GM12878 (cell line): ENCODE data around the gene ANO1. TPM values are rescaled to one million over a fixed set of nuclear protein-coding genes. Genes with fewer than 3 reads are reported as not detected.

Experiments
- ATAC-seq: fragments of 200-7000 bp; cut with Tn5 transposase; 3 replicates; pipeline ENCODE4 v1.9.1; 2020; ENCODE audit warnings: mild to moderate bottlenecking, moderate library complexity
- BruUV-seq: library from RNA; stranded (reverse); fragments of 400-500 nt; replicated peaks from 2 replicates; lab custom pipeline; 2021; lab: Mats Ljungman, UMichigan
- CTCF ChIA-PET: fragments of 300-600 bp; sonication (Branson Sonifier 250); formaldehyde crosslinking; extraction: SDS; loops from one replicate; lab custom pipeline; 2021; ENCODE audit warnings: inconsistent platforms; lab: Yijun Ruan, JAX
- POLR2A ChIA-PET: fragments of 350-600 bp; formaldehyde crosslinking; extraction: SDS; loops from one replicate; lab custom pipeline; 2021; ENCODE audit warnings: inconsistent platforms; lab: Charles Lee
- RAD21 ChIA-PET: fragments of 300-600 bp; sonication (Branson Sonifier 250); formaldehyde crosslinking; loops from one replicate; lab custom pipeline; 2023; ENCODE audit warnings: antibody characterized with exemption; ENCODE audit not compliant: unreplicated experiment; lab: Charles Lee
- SMC1A ChIA-PET: fragments of 300-600 bp; sonication (Branson Sonifier 250); formaldehyde crosslinking; loops from one replicate; lab custom pipeline; 2023; ENCODE audit not compliant: unreplicated experiment, uncharacterized antibody; lab: Charles Lee
- DNase-seq: peaks from one replicate; pipeline ENCODE4 v3.0.0-alpha.2; 2011; ENCODE audit warnings: low read depth, low spot score
- FAIRE-seq: peaks from 3 replicates; lab custom pipeline; 2011; peaks lifted over from hg19 to GRCh38; lab: Jason Lieb, UNC
- H2AFZ ChIP-seq: 2 replicates; pipeline ENCODE4 v1.6.0; 2011; ENCODE audit warnings: low read depth, low read length, control low read depth; ENCODE audit not compliant: control insufficient read depth
- H3K27ac ChIP-seq: 2 replicates; pipeline ENCODE4 v1.5.1; 2011; ENCODE audit warnings: control low read depth; ENCODE audit not compliant: control insufficient read depth, insufficient read depth
- H3K27me3 ChIP-seq, 2 experiments: replicated peaks in 1 of 2; 2 replicates each; pipeline versions ENCODE4 v1.6.0 to v1.6.1; 2011; ENCODE audit warnings: low read length in 1 of 2; ENCODE audit not compliant: control insufficient read depth in 2 of 2, insufficient read depth in 2 of 2
- H3K36me3 ChIP-seq, 2 experiments: 2 replicates each; pipeline ENCODE4 v1.5.1; 2011; ENCODE audit warnings: low read length in 1 of 2; ENCODE audit not compliant: control insufficient read depth in 2 of 2, insufficient read depth in 2 of 2
- H3K4me1 ChIP-seq: 2 replicates; pipeline ENCODE4 v1.6.1; 2011; ENCODE audit warnings: mild to moderate bottlenecking, low read length, moderate library complexity, mixed read lengths; ENCODE audit not compliant: control insufficient read depth, insufficient read depth
- H3K4me2 ChIP-seq: 2 replicates; pipeline ENCODE4 v1.6.0; 2011; ENCODE audit warnings: control low read depth; ENCODE audit not compliant: control insufficient read depth, insufficient read depth
- H3K4me3 ChIP-seq: fragments of 200-600 bp; sonication (generic); 2 replicates; pipeline ENCODE4 v1.5.1; 2016
- H3K79me2 ChIP-seq: 2 replicates; pipeline ENCODE4 v1.6.0; 2011; ENCODE audit warnings: low read length; ENCODE audit not compliant: control insufficient read depth, insufficient read depth
- H3K9ac ChIP-seq: 2 replicates; pipeline ENCODE4 v1.8.0; 2011; ENCODE audit warnings: low read length, control low read depth, mixed read lengths; ENCODE audit not compliant: control insufficient read depth, insufficient read depth
- H3K9me3 ChIP-seq: replicated peaks from 3 replicates; pipeline ENCODE4 v1.5.1; 2011; ENCODE audit warnings: mild to moderate bottlenecking, low read length; ENCODE audit not compliant: control insufficient read depth, insufficient read depth
- H4K20me1 ChIP-seq: 2 replicates; pipeline ENCODE4 v1.6.0; 2011; ENCODE audit not compliant: control insufficient read depth, insufficient read depth
- MTA3 ChIP-seq: IDR thresholded peaks from 2 replicates; pipeline ENCODE4 v1.6.1; 2012; ENCODE audit warnings: low read length, inconsistent platforms, borderline replicate concordance
- PRDM15 ChIP-seq: fragments of 450-650 bp; formaldehyde crosslinking; IDR thresholded peaks from 2 replicates; pipeline ENCODE4 v1.4.0; 2020; ENCODE audit warnings: mild to moderate bottlenecking, moderate library complexity
- RCOR1 ChIP-seq: conservative IDR thresholded peaks from 2 replicates; pipeline ENCODE4 v1.6.1; 2012; ENCODE audit warnings: low read depth, low read length, improper control_type of control experiment
- SRF ChIP-seq, 2 experiments: IDR thresholded peaks; 2 replicates each; pipeline ENCODE4 v1.6.1; 2011; ENCODE audit warnings: low read depth in 2 of 2, low read length in 2 of 2, mild to moderate bottlenecking in 1 of 2, moderate library complexity in 1 of 2
- SUPT20H ChIP-seq: IDR thresholded peaks from 2 replicates; pipeline ENCODE4 v1.6.1; 2011; ENCODE audit warnings: low read depth, mild to moderate bottlenecking, low read length, moderate library complexity, borderline replicate concordance; ENCODE audit not compliant: control insufficient read depth
- WGBS: methylation state at CpG from one replicate; pipeline ENCODE4 v1.1.6; 2016; ENCODE audit warnings: low lambda C conversion rate; ENCODE audit not compliant: insufficient replicate concordance, insufficient coverage; ENCODE audit errors: missing lambda C conversion rate; 5-methylcytosine and 5-hydroxymethylcytosine counted together
- in situ Hi-C: fragments of 300-500 bp; cut with MboI; formaldehyde crosslinking; loops from 9 replicates; pipeline ENCODE4 v1.14.3; 2018; ENCODE audit warnings: mixed read lengths
- intact Hi-C: fragments of 100-400 bp; cut with micrococcal nuclease; formaldehyde crosslinking; loops from one replicate; pipeline ENCODE4 v1.14.2; 2022; ENCODE audit not compliant: unreplicated experiment
- polyA plus RNA-seq, 11 experiments: library from polyadenylated mRNA; depleted of rRNA in 4 of 11; unstranded in 6 of 11; stranded (reverse) in 5 of 11; fragments of >200 nt; fragmentation: Nextera tagmentation in 4 of 11; fragmentation: Illumina TruSeq in 1 of 11; extraction: Ambion mirVana in 4 of 11; extraction: Trizol in 1 of 11; gene quantifications; 1 replicate in 1 of 11; 2 replicates in 10 of 11; pipeline versions ENCODE4 v1.2.1 to v1.2.3, GENCODE V29; 2011 to 2016; ENCODE audit warnings: inconsistent platforms in 2 of 11, missing spikeins in 2 of 11, low read depth in 1 of 11
- total RNA-seq, 4 experiments: library from RNA; depleted of rRNA in 3 of 4; stranded (reverse); fragments of >200 nt in 3 of 4; fragmentation: Illumina TruSeq in 1 of 4; extraction: Trizol in 1 of 4; gene quantifications; 2 replicates each; pipeline versions ENCODE4 v1.2.1 to v1.2.3, GENCODE V29; 2013 to 2021

The ANO1 gene
- total and polyA plus RNA-seq, 10 of the 15 experiments (the other 5 are each of a cell fraction or from before 2014, with no cell fraction given): 0.01 to 0.38 (median 0.06) TPM; not detected in 7

- ChIA-PET SMC1A (no interaction called here), RAD21 (no interaction called here), CTCF (no interaction called here)
- H3K79me2 ChIP-seq: no peaks in the 10 kb centered on the region
- TF ChIP-seq PRDM15 (no peak), MTA3 (no peak)
- TF ChIP-seq, all 136 proteins: peak for 0
- FAIRE-seq (no peak), ATAC-seq (no peak), DNase-seq (no peak)
- Histone ChIP-seq H2AFZ (no peak overlapping the region), H3K9ac (no peak overlapping the region), H3K27me3 (peaks cover 0 to 9% of the 10 kb centered on the region in 2 experiments; a peak in 2 of 4 replicates), H3K36me3 (no peaks in the 10 kb centered on the region), H3K9me3 (no peaks in the 10 kb centered on the region), H4K20me1 (no peaks in the 10 kb centered on the region), H3K27ac (no peak overlapping the region), H3K4me2 (no peak overlapping the region), H3K4me1 (no peaks in the 10 kb centered on the region), H3K4me3 (no peak overlapping the region)
- WGBS: 0% methylated on average over 6 of the region's 9 CpGs
- POLR2A ChIA-PET: no interaction called here
- intact Hi-C loops (no loop called here), in situ Hi-C loops (no loop called here)
- no TSS peak for BruUV-seq
These were observed 26.3 kb downstream of the ANO1 start for GRCh38 chr11:70104419-70104818.

GRCh38 chr11:70104961-70105360 is 26.8 kb downstream of the ANO1 start:
- intact Hi-C loops: no loop called here
- whole genome bisulfite sequencing: 13% methylated on average over 11 of the region's 11 CpGs

More at GRCh38 chr11:70104961-70105360, 26.8 kb downstream of the ANO1 start:
- H3K4me3 ChIP-seq: no peak overlapping the region
- CTCF ChIA-PET: no interaction called here
- no peak overlapping the region for H3K4me2 ChIP-seq
- ATAC-seq: no peak
- FAIRE-seq: no peak
- DNase-seq: no peak
- no peak for TF ChIP-seq SUPT20H
- TF ChIP-seq RCOR1: no peak
- TF ChIP-seq SRF (IDR thresholded peaks at IDR 0.05; ENCODE audit: low read depth in 2 of 2, low read length in 2 of 2): no peak
- H2AFZ ChIP-seq: no peak overlapping the region
- peaks cover 0 to 9% of the 10 kb centered on the region in 2 experiments; a peak in 2 of 4 replicates for H3K27me3 ChIP-seq
- in situ Hi-C loops: no loop called here
- no TSS peak for BruUV-seq
- H3K9me3 ChIP-seq: no peaks in the 10 kb centered on the region
- SMC1A ChIA-PET: no interaction called here
- H3K27ac ChIP-seq: no peak overlapping the region
- no peaks in the 10 kb centered on the region for H3K4me1 ChIP-seq
- POLR2A ChIA-PET: no interaction called here
- no peak overlapping the region for H3K9ac ChIP-seq
- H4K20me1 ChIP-seq: no peaks in the 10 kb centered on the region
- no peaks in the 10 kb centered on the region for H3K36me3 ChIP-seq
- H3K79me2 ChIP-seq: no peaks in the 10 kb centered on the region
- RAD21 ChIA-PET: no interaction called here
